Pancreas (tissue), 10 donors: ENCODE results near the gene MAP3K20. TPM values are rescaled to one million over a fixed set of nuclear protein-coding genes. Genes with fewer than 3 reads are reported as not detected.
"Not testable (repeated sequence)": the region's sequence is repeated elsewhere in the genome, so short reads cannot be mapped to it uniquely, and the experiment has no call there.

Source experiments
- ATAC-seq, 4 donors: fragments of 200-7000 bp; cut with Tn5 transposase; one replicate each; pipeline versions ENCODE4 v1.8.0 to v1.9.1; 2020; ENCODE audit warnings: mild to moderate bottlenecking in 4 of 4, moderate library complexity in 4 of 4
- DNase-seq, 6 donors: peaks; one replicate each; pipeline ENCODE4 v3.0.0-alpha.2; 2020
- FAIRE-seq: peaks from 2 replicates; lab custom pipeline; 2012; peaks lifted over from hg19 to GRCh38; lab: Jason Lieb, UNC
- H3K27ac ChIP-seq, 4 donors: fragments of 200-600 bp; sonication (generic); 1 replicate in 3 of 4; 2 replicates in 1 of 4; pipeline versions ENCODE4 v1.5.0 to v1.8.0; 2020
- H3K27me3 ChIP-seq, 4 donors: fragments of 200-600 bp; one replicate each; pipeline ENCODE4 v1.8.0; 2021
- H3K36me3 ChIP-seq, 3 donors: fragments of 200-600 bp; sonication (generic) in 1 of 3; one replicate each; pipeline versions ENCODE4 v1.5.0 to v1.8.0; 2020 to 2021
- H3K4me1 ChIP-seq, 3 donors: fragments of 200-600 bp; one replicate each; pipeline ENCODE4 v1.8.0; 2021
- H3K4me3 ChIP-seq, 4 donors: fragments of 200-600 bp; sonication (generic) in 2 of 4; one replicate each; pipeline versions ENCODE4 v1.5.0 to v1.8.0; 2020 to 2021
- H3K9me3 ChIP-seq, 4 donors: fragments of 200-600 bp; one replicate each; pipeline ENCODE4 v1.8.0; 2021
- WGBS, 2 donors: extraction: QIAGEN DNeasy Blood & Tissue Kit; methylation state at CpG; one replicate each; pipeline ENCODE4 v1.1.7; 2013; 5-methylcytosine and 5-hydroxymethylcytosine counted together
- intact Hi-C, 3 donors: fragments of 100-400 bp; cut with DNase I; formaldehyde crosslinking; loops; one replicate each; pipeline versions ENCODE4 v1.11.1 to v1.14.2; 2022
- polyA plus RNA-seq, 2 donors: library from polyadenylated mRNA; stranded (reverse); fragments of 200-250 nt; gene quantifications; one replicate each; pipeline ENCODE4 v1.2.3, GENCODE V29; 2013
- total RNA-seq, 6 donors: library from RNA; stranded (reverse); fragmentation: NEBNext Ultra II Directional in 4 of 6; extraction: Animal tissue kit (Norgen Biotek cat#: 25700) in 4 of 6; gene quantifications; one replicate each; pipeline versions ENCODE4 v1.2.1 to v1.2.4, GENCODE V29; 2021 to 2023
- TF ChIP-seq, protein P1 (sequence below), 4 donors: fragments of 200-600 bp; sonication (generic) in 3 of 4; IDR thresholded peaks; one replicate each; pipeline versions ENCODE4 v1.5.0 to v1.8.0; 2021; ENCODE audit warnings: antibody characterized with exemption in 4 of 4
- donor health status: healthy with polysubstance abuse.
- donor health status: DM: no; HTN: no; CAD: no; lungs with moderate emphysema.
- donor health status: DM: no; HTN: no; CAD: no.
- donor health status: control.
- donor health status: control.
- donor health status: Bipolar disorder and iron deficiency.
- donor health status: DM: yes; HTN: yes; CAD: no.
- donor health status: DM: no; HTN: no; CAD: no.
- donor health status: DM: no; HTN: no; CAD: no.
- donor health status: DM: yes; HTN: yes; CAD: no.

Gene MAP3K20
- total and polyA plus RNA-seq, 8 donors = 4.1 to 23.7 (median 8.2) TPM

DNA sequence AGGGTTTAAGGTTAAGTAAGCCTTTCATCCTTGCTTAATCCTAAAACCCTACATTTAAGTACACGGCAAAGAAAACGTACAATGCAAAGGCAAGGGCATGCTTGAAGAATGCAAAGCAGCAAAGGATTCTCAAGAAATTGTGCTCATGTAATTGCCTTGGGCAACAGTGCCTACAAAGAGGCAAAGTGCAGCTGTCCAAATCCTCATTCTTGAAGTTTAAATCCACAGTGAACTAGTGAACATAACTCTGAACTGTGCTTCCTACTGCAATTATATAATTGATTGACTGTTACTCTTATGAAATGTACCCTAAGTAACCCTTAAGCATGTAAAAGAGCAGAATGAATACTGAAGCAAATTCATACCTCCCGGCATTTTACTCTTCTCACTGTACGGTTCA lies 85.4 kb downstream of the MAP3K20 start:
- no peak overlapping the region for H3K27ac ChIP-seq

DNA sequence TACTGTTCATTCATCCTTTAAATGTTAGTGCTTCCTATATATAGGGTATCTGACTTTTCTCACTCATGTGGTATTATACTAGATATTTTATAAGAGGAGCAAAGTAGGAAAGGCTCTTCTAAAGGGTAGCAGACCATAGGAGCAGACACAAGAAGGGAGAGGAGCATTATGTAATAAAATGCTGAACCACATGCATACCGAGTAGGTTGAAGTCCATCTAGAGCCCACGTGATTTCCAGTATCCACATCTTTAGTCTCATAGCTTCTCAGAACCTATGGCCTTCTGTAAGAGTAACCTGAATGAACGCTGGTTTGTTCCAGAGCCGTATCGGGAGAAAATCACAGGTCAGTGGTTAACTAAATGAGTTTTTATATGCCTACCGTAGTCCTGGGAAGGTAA lies 85.9 kb downstream of the MAP3K20 start:
- TF ChIP-seq, protein P1, sequence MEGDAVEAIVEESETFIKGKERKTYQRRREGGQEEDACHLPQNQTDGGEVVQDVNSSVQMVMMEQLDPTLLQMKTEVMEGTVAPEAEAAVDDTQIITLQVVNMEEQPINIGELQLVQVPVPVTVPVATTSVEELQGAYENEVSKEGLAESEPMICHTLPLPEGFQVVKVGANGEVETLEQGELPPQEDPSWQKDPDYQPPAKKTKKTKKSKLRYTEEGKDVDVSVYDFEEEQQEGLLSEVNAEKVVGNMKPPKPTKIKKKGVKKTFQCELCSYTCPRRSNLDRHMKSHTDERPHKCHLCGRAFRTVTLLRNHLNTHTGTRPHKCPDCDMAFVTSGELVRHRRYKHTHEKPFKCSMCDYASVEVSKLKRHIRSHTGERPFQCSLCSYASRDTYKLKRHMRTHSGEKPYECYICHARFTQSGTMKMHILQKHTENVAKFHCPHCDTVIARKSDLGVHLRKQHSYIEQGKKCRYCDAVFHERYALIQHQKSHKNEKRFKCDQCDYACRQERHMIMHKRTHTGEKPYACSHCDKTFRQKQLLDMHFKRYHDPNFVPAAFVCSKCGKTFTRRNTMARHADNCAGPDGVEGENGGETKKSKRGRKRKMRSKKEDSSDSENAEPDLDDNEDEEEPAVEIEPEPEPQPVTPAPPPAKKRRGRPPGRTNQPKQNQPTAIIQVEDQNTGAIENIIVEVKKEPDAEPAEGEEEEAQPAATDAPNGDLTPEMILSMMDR (IDR thresholded peaks at IDR 0.05) = no peak
- Histone ChIP-seq H3K36me3 (no peaks in the 10 kb centered on the region), H3K27me3 (no peaks in the 10 kb centered on the region), H3K4me3 (no peak overlapping the region), H3K27ac (no peak overlapping the region), H3K4me1 (peaks cover 0 to 21% (median 0%) of the 10 kb centered on the region in 3 donors), H3K9me3 (no peaks in the 10 kb centered on the region)
- intact Hi-C loops = no loop called here
- 87 to 90% methylated on average over 6 of the region's 6 CpGs for WGBS, 2 donors
- no peak for DNase-seq
- no peak for ATAC-seq
- no peak for FAIRE-seq

More for the DNA sequence above, 85.4 kb downstream of the MAP3K20 start:
- DNase-seq = no peak
- intact Hi-C loops = no loop called here
- no peak for FAIRE-seq
- ATAC-seq = no peak
- WGBS, 2 donors = 94 to 99% methylated on average over 4 of the region's 4 CpGs
- no peak overlapping the region for H3K4me3 ChIP-seq
- no peaks in the 10 kb centered on the region for H3K9me3 ChIP-seq
- H3K36me3 ChIP-seq = no peaks in the 10 kb centered on the region
- H3K27me3 ChIP-seq = no peaks in the 10 kb centered on the region
- TF ChIP-seq, protein P1 (IDR thresholded peaks at IDR 0.05) = no peak
- peaks cover 0 to 21% (median 0%) of the 10 kb centered on the region in 3 donors for H3K4me1 ChIP-seq

DNA sequence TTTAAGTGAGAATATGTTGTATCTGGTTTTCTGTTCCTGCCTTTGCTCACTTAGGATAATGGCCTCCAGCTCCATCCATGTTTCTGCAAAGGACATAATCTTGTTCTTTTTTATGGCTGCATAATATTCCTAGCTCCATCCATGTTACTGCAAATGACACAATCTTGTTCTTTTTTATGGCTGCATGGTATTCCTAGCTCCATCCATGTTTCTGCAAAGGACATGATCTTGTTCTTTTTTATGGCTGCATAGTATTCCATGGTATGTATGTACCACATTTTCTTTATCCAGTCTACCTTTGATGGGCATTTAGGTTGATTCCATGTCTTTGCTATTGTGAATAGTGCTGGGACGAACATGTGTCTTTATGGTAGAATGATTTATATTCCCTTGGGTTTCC lies 87.7 kb downstream of the MAP3K20 start:
- DNase-seq, FAIRE-seq, H3K36me3 ChIP-seq, H3K27me3 ChIP-seq, ATAC-seq, H3K9me3 ChIP-seq, H3K27ac ChIP-seq, H3K4me3 ChIP-seq, intact Hi-C loops: not testable (repeated sequence)
- H3K4me1 ChIP-seq = peaks cover 0 to 28% (median 0%) of the 10 kb centered on the region in 3 donors
- WGBS, 2 donors = 95 to 100% methylated on average over 1 of the region's 1 CpG

DNA sequence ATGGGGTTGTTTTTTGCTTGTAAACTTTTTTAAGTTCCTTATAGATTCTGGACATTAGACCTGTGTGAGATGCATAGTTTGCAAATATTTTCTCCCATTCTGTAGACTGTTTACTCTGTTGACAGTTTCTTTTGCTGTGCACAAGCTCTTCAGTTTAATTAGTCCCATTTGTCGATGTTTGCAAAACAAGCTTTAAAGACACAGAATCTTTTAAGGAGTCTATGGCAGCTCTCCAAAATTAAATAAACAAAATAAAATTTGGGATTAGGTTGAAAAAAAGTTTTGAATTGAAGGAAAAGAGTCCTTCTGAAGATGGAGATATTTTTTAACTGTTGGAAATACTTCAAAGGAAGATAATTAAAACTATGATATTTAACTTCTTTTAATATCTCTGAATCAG lies 88.8 kb downstream of the MAP3K20 start:
- no peak for FAIRE-seq
- H3K4me1 ChIP-seq = peaks cover 0 to 28% (median 0%) of the 10 kb centered on the region in 3 donors
- WGBS, 2 donors = 61 to 69% methylated on average over 1 of the region's 1 CpG
- no peak for DNase-seq
- no peaks in the 10 kb centered on the region for H3K27me3 ChIP-seq
- no peak overlapping the region for H3K27ac ChIP-seq
- intact Hi-C loops = no loop called here
- H3K9me3 ChIP-seq = no peaks in the 10 kb centered on the region
- TF ChIP-seq, protein P1 (IDR thresholded peaks at IDR 0.05) = no peak
- H3K4me3 ChIP-seq = no peak overlapping the region
- ATAC-seq = no peak
- no peaks in the 10 kb centered on the region for H3K36me3 ChIP-seq

DNA sequence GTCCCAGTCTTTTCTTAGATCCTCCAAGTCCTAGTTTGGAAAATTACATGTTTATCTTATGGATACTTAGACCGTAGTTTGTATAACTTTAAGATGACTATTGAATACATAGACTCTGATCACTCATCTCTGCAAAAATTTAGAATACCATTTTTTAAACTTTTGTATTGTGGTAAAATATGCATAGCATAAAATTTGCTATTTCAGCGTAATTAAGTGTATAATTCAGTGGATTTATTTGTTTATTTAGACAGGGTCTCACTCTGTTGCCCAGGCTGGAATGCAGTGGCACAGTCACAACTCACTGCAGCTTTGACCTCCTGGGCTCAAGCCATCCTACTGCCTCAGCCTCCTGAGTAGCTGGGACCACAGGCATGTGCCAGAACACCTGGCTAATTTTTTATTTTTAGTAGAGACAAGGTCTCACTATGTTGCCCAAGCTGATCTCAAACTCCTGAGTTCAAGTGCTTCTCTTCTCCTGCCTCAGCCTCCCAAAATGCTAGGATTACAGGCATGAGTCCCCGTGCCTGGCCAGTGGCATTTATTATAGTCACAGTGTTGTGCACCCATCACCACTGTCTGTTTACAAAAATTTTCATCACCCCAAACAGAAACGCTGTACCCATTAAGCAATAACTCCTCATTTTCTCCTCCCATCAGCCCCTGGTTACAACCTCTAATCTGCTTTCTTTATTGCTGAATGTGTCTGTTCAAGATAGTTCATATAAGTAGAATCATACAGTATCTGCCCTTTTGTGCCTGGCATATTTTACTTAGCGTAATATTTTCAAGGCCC lies 90.0 kb downstream of the MAP3K20 start:
- Histone ChIP-seq H3K36me3 (no peaks in the 10 kb centered on the region), H3K4me3 (no peak overlapping the region), H3K4me1 (peaks cover 0 to 15% (median 0%) of the 10 kb centered on the region in 3 donors), H3K27me3 (no peaks in the 10 kb centered on the region), H3K9me3 (no peaks in the 10 kb centered on the region), H3K27ac (no peak overlapping the region)
- ATAC-seq (no peak), FAIRE-seq (no peak), DNase-seq (no peak)
- TF ChIP-seq, protein P1 (IDR thresholded peaks at IDR 0.05) = no peak
- WGBS, 2 donors = 90 to 95% methylated on average over 5 of the region's 5 CpGs
- intact Hi-C loops = no loop called here
